ENCODE data around the gene THSD7A. TPM values are rescaled to one million over a fixed set of nuclear protein-coding genes. Genes with fewer than 3 reads are reported as not detected.

THSD7A gene
- total RNA-seq, 1 experiment from 2014 or later: 4.0 TPM

DNA sequence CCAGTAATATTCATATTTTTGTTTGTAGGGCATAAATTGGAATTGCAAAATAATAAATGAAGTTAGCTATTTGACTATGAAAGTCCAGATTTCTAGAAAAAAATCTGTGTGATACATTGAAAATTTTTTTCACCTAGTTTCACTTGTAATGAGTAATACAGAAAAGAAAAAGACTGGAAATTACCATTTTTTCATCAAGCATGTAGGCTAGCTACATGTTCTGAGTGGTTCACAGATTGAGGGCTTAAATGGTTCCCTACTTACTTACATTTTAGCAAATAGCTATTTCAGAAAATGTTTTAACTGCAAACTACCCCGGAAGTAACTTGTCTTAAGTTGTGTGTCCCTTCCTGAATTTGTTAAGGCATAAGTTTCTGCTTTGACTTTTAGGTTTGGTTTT lies 462.3 kb downstream of the THSD7A start:
- intact Hi-C loops (cut with micrococcal nuclease; ENCODE audit: unreplicated experiment): loop anchor here (5.0 kb wide), 1 partner anchor 1123 kb away; no protein-coding TSS in a partner anchor
- Histone ChIP-seq H2AFZ (no peak overlapping the region), H3K9me2 (ENCODE audit: insufficient read depth) (no peaks in the 10 kb centered on the region), H3K79me2 (ENCODE audit: low read depth) (no peaks in the 10 kb centered on the region), H3K4me3 (no peak overlapping the region), H4K20me1 (ENCODE audit: insufficient read depth) (no peaks in the 10 kb centered on the region), H3F3A (ENCODE audit: insufficient read depth, low read depth) (no peaks in the 10 kb centered on the region), H3K4me1 (replicated peaks; ENCODE audit: insufficient read depth) (no peaks in the 10 kb centered on the region), H3K36me3 (ENCODE audit: low read depth) (no peaks in the 10 kb centered on the region), H3K27me3 (ENCODE audit: insufficient read depth, low read depth) (no peaks in the 10 kb centered on the region), H3K9me3 (ENCODE audit: insufficient read depth, low read depth) (no peaks in the 10 kb centered on the region), H3K27ac (no peak overlapping the region), H3K4me2 (no peak overlapping the region)
- no peak for DNase-seq
- ChIA-PET CTCF (no interaction called here), POLR2A (ENCODE audit: unreplicated experiment) (no interaction called here)
- no peak for TF ChIP-seq EZH2 (IDR thresholded peaks at IDR 0.05; ENCODE audit: low read depth)
- TF ChIP-seq, protein P1, sequence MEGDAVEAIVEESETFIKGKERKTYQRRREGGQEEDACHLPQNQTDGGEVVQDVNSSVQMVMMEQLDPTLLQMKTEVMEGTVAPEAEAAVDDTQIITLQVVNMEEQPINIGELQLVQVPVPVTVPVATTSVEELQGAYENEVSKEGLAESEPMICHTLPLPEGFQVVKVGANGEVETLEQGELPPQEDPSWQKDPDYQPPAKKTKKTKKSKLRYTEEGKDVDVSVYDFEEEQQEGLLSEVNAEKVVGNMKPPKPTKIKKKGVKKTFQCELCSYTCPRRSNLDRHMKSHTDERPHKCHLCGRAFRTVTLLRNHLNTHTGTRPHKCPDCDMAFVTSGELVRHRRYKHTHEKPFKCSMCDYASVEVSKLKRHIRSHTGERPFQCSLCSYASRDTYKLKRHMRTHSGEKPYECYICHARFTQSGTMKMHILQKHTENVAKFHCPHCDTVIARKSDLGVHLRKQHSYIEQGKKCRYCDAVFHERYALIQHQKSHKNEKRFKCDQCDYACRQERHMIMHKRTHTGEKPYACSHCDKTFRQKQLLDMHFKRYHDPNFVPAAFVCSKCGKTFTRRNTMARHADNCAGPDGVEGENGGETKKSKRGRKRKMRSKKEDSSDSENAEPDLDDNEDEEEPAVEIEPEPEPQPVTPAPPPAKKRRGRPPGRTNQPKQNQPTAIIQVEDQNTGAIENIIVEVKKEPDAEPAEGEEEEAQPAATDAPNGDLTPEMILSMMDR (conservative IDR thresholded peaks at IDR 0.05): no peak
- no TSS peak for BruUV-seq (replicated peaks)

DNA sequence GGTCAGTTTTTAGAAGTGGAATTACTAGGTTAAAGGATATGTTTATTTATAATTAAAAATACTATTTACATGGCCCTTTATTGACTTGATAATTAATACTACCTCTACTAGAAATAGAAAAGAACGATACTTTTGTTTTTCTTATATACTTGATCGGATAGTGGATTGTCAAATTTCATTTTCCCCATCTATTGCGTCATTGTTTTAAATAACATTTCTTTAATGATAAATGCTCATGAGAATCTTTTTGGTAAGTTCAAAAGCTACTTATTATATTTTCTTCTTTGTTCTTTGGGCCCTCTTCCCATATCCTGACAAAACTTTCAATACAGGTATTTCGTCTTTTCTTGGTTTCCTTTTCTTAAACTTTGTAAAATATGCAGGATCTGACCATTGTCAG lies 465.9 kb downstream of the THSD7A start:
- H2AFZ ChIP-seq: no peak overlapping the region
- TF ChIP-seq, protein P1 (conservative IDR thresholded peaks at IDR 0.05): no peak
- no peak for TF ChIP-seq EZH2 (IDR thresholded peaks at IDR 0.05; ENCODE audit: low read depth)
- no peaks in the 10 kb centered on the region for H3K4me1 ChIP-seq (replicated peaks; ENCODE audit: insufficient read depth)
- H3K4me2 ChIP-seq: no peak overlapping the region
- ChIA-PET CTCF (interaction anchor here (0.6 kb wide), 1 partner anchor 89 kb away, joined by 3 read pairs; no protein-coding TSS in a partner anchor), POLR2A (ENCODE audit: unreplicated experiment) (no interaction called here)
- H3K27ac ChIP-seq: no peak overlapping the region
- DNase-seq: no peak
- H3K79me2 ChIP-seq (ENCODE audit: low read depth): no peaks in the 10 kb centered on the region
- no TSS peak for BruUV-seq (replicated peaks)
- H3K4me3 ChIP-seq: no peak overlapping the region
- no peaks in the 10 kb centered on the region for H3K36me3 ChIP-seq (ENCODE audit: low read depth)
- no peaks in the 10 kb centered on the region for H3F3A ChIP-seq (ENCODE audit: insufficient read depth, low read depth)
- no peaks in the 10 kb centered on the region for H4K20me1 ChIP-seq (ENCODE audit: insufficient read depth)
- intact Hi-C loops (cut with micrococcal nuclease; ENCODE audit: unreplicated experiment): no loop called here
- H3K9me3 ChIP-seq (ENCODE audit: insufficient read depth, low read depth): no peaks in the 10 kb centered on the region
- H3K9me2 ChIP-seq (ENCODE audit: insufficient read depth): peaks cover 8% of the 10 kb centered on the region
- no peaks in the 10 kb centered on the region for H3K27me3 ChIP-seq (ENCODE audit: insufficient read depth, low read depth)

GRCh38 chr7:11358637-11359036 lies 473.4 kb downstream of the THSD7A start:
- Histone ChIP-seq H3K4me2 (no peak overlapping the region), H3K27ac (no peak overlapping the region), H3K9me2 (ENCODE audit: insufficient read depth) (peaks cover 4% of the 10 kb centered on the region), H3K27me3 (ENCODE audit: insufficient read depth, low read depth) (peaks cover 4% of the 10 kb centered on the region; the same call in 1 of the 2 replicates), H3K9me3 (ENCODE audit: insufficient read depth, low read depth) (no peaks in the 10 kb centered on the region), H3K36me3 (ENCODE audit: low read depth) (no peaks in the 10 kb centered on the region), H4K20me1 (ENCODE audit: insufficient read depth) (no peaks in the 10 kb centered on the region), H3K79me2 (ENCODE audit: low read depth) (no peaks in the 10 kb centered on the region), H3K4me3 (no peak overlapping the region), H2AFZ (no peak overlapping the region), H3F3A (ENCODE audit: insufficient read depth, low read depth) (no peaks in the 10 kb centered on the region), H3K4me1 (replicated peaks; ENCODE audit: insufficient read depth) (no peaks in the 10 kb centered on the region)
- intact Hi-C loops (cut with micrococcal nuclease; ENCODE audit: unreplicated experiment): no loop called here
- ChIA-PET CTCF (no interaction called here), POLR2A (ENCODE audit: unreplicated experiment) (no interaction called here)
- TF ChIP-seq, protein P1 (conservative IDR thresholded peaks at IDR 0.05): no peak
- no peak for TF ChIP-seq EZH2 (IDR thresholded peaks at IDR 0.05; ENCODE audit: low read depth)
- no peak for DNase-seq
- BruUV-seq (replicated peaks): no TSS peak
